GM12878 (cell line): ENCODE measurements around the gene ZFP3. TPM values are rescaled to one million over a fixed set of nuclear protein-coding genes. Genes with fewer than 3 reads are reported as not detected.
"Not testable (repeated sequence)": the region's sequence is repeated elsewhere in the genome, so short reads cannot be mapped to it uniquely, and the experiment has no call there.

Source experiments
- ATAC-seq: fragments of 200-7000 bp; cut with Tn5 transposase; 3 replicates; pipeline ENCODE4 v1.9.1; 2020; ENCODE audit warnings: mild to moderate bottlenecking, moderate library complexity
- BruUV-seq: library from RNA; stranded (reverse); fragments of 400-500 nt; replicated peaks from 2 replicates; lab custom pipeline; 2021; lab: Mats Ljungman, UMichigan
- CTCF ChIA-PET: fragments of 300-600 bp; sonication (Branson Sonifier 250); formaldehyde crosslinking; extraction: SDS; loops from one replicate; lab custom pipeline; 2021; ENCODE audit warnings: inconsistent platforms; lab: Yijun Ruan, JAX
- POLR2A ChIA-PET: fragments of 350-600 bp; formaldehyde crosslinking; extraction: SDS; loops from one replicate; lab custom pipeline; 2021; ENCODE audit warnings: inconsistent platforms; lab: Charles Lee
- RAD21 ChIA-PET: fragments of 300-600 bp; sonication (Branson Sonifier 250); formaldehyde crosslinking; loops from one replicate; lab custom pipeline; 2023; ENCODE audit warnings: antibody characterized with exemption; ENCODE audit not compliant: unreplicated experiment; lab: Charles Lee
- SMC1A ChIA-PET: fragments of 300-600 bp; sonication (Branson Sonifier 250); formaldehyde crosslinking; loops from one replicate; lab custom pipeline; 2023; ENCODE audit not compliant: unreplicated experiment, uncharacterized antibody; lab: Charles Lee
- DNase-seq: peaks from one replicate; pipeline ENCODE4 v3.0.0-alpha.2; 2011; ENCODE audit warnings: low read depth, low spot score
- FAIRE-seq: peaks from 3 replicates; lab custom pipeline; 2011; peaks lifted over from hg19 to GRCh38; lab: Jason Lieb, UNC
- H2AFZ ChIP-seq: 2 replicates; pipeline ENCODE4 v1.6.0; 2011; ENCODE audit warnings: low read depth, low read length, control low read depth; ENCODE audit not compliant: control insufficient read depth
- H3K27ac ChIP-seq: 2 replicates; pipeline ENCODE4 v1.5.1; 2011; ENCODE audit warnings: control low read depth; ENCODE audit not compliant: control insufficient read depth, insufficient read depth
- H3K27me3 ChIP-seq, 2 experiments: replicated peaks in 1 of 2; 2 replicates each; pipeline versions ENCODE4 v1.6.0 to v1.6.1; 2011; ENCODE audit warnings: low read length in 1 of 2; ENCODE audit not compliant: control insufficient read depth in 2 of 2, insufficient read depth in 2 of 2
- H3K36me3 ChIP-seq, 2 experiments: 2 replicates each; pipeline ENCODE4 v1.5.1; 2011; ENCODE audit warnings: low read length in 1 of 2; ENCODE audit not compliant: control insufficient read depth in 2 of 2, insufficient read depth in 2 of 2
- H3K4me1 ChIP-seq: 2 replicates; pipeline ENCODE4 v1.6.1; 2011; ENCODE audit warnings: mild to moderate bottlenecking, low read length, moderate library complexity, mixed read lengths; ENCODE audit not compliant: control insufficient read depth, insufficient read depth
- H3K4me2 ChIP-seq: 2 replicates; pipeline ENCODE4 v1.6.0; 2011; ENCODE audit warnings: control low read depth; ENCODE audit not compliant: control insufficient read depth, insufficient read depth
- H3K4me3 ChIP-seq: fragments of 200-600 bp; sonication (generic); 2 replicates; pipeline ENCODE4 v1.5.1; 2016
- H3K79me2 ChIP-seq: 2 replicates; pipeline ENCODE4 v1.6.0; 2011; ENCODE audit warnings: low read length; ENCODE audit not compliant: control insufficient read depth, insufficient read depth
- H3K9ac ChIP-seq: 2 replicates; pipeline ENCODE4 v1.8.0; 2011; ENCODE audit warnings: low read length, control low read depth, mixed read lengths; ENCODE audit not compliant: control insufficient read depth, insufficient read depth
- H3K9me3 ChIP-seq: replicated peaks from 3 replicates; pipeline ENCODE4 v1.5.1; 2011; ENCODE audit warnings: mild to moderate bottlenecking, low read length; ENCODE audit not compliant: control insufficient read depth, insufficient read depth
- H4K20me1 ChIP-seq: 2 replicates; pipeline ENCODE4 v1.6.0; 2011; ENCODE audit not compliant: control insufficient read depth, insufficient read depth
- CBX5 ChIP-seq: sonication (generic); IDR thresholded peaks from 2 replicates; pipeline ENCODE4 v1.6.1; 2016; ENCODE audit warnings: low read depth, moderate library complexity, mild to moderate bottlenecking, inconsistent platforms
- FOXM1 ChIP-seq: IDR thresholded peaks from 2 replicates; pipeline ENCODE4 v1.6.1; 2012; ENCODE audit warnings: low read depth, mild to moderate bottlenecking, inconsistent platforms, low read length, moderate library complexity
- USF2 ChIP-seq: IDR thresholded peaks from 2 replicates; pipeline ENCODE4 v1.6.1; 2011; ENCODE audit warnings: low read depth, low read length, improper control_type of control experiment, borderline replicate concordance
- ZNF687 ChIP-seq: fragments of 450-650 bp; IDR thresholded peaks from 2 replicates; pipeline ENCODE4 v1.6.1; 2017; ENCODE audit warnings: mild to moderate bottlenecking, moderate library complexity
- WGBS: methylation state at CpG from one replicate; pipeline ENCODE4 v1.1.6; 2016; ENCODE audit warnings: low lambda C conversion rate; ENCODE audit not compliant: insufficient replicate concordance, insufficient coverage; ENCODE audit errors: missing lambda C conversion rate; 5-methylcytosine and 5-hydroxymethylcytosine counted together
- in situ Hi-C: fragments of 300-500 bp; cut with MboI; formaldehyde crosslinking; loops from 9 replicates; pipeline ENCODE4 v1.14.3; 2018; ENCODE audit warnings: mixed read lengths
- intact Hi-C: fragments of 100-400 bp; cut with micrococcal nuclease; formaldehyde crosslinking; loops from one replicate; pipeline ENCODE4 v1.14.2; 2022; ENCODE audit not compliant: unreplicated experiment
- polyA plus RNA-seq, 11 experiments: library from polyadenylated mRNA; depleted of rRNA in 4 of 11; unstranded in 6 of 11; stranded (reverse) in 5 of 11; fragments of >200 nt; fragmentation: Nextera tagmentation in 4 of 11; fragmentation: Illumina TruSeq in 1 of 11; extraction: Ambion mirVana in 4 of 11; extraction: Trizol in 1 of 11; gene quantifications; 1 replicate in 1 of 11; 2 replicates in 10 of 11; pipeline versions ENCODE4 v1.2.1 to v1.2.3, GENCODE V29; 2011 to 2016; ENCODE audit warnings: inconsistent platforms in 2 of 11, missing spikeins in 2 of 11, low read depth in 1 of 11
- total RNA-seq, 4 experiments: library from RNA; depleted of rRNA in 3 of 4; stranded (reverse); fragments of >200 nt in 3 of 4; fragmentation: Illumina TruSeq in 1 of 4; extraction: Trizol in 1 of 4; gene quantifications; 2 replicates each; pipeline versions ENCODE4 v1.2.1 to v1.2.3, GENCODE V29; 2013 to 2021
- TF ChIP-seq, protein P1 (sequence below): IDR thresholded peaks from 2 replicates; pipeline ENCODE4 v1.6.1; 2012; ENCODE audit warnings: improper control_type of control experiment, low read depth, low read length; ENCODE audit not compliant: insufficient replicate concordance

Gene ZFP3
- total and polyA plus RNA-seq, 10 of the 15 experiments (the other 5 are each of a cell fraction or from before 2014, with no cell fraction given): 0.37 to 4.1 (median 1.6) TPM

DNA sequence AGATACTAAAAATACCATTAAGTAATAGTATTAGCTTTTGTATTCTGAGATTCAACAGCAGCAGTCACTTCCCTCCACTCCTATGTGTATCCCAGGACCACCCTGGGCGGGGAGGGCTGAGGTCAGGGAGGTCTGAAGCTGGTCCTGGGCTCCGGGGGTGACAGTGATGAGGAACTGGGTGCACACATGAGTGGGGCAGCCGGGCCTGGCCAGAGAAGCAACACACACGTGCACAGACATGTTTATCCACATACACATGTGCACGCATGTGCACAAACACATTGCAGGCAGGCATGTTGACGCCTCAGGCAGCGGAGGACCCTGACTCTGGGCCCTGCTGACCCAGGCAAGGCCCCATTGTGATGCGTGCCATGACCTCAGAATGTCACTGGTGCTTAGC lies 50.1 kb downstream of the ZFP3 start:
- H4K20me1 ChIP-seq, H3K9ac ChIP-seq, RAD21 ChIA-PET, H3K4me2 ChIP-seq, POLR2A ChIA-PET, DNase-seq, H3K4me3 ChIP-seq, H3K27ac ChIP-seq, SMC1A ChIA-PET, H2AFZ ChIP-seq, CTCF ChIA-PET, H3K4me1 ChIP-seq, H3K36me3 ChIP-seq, FAIRE-seq, intact Hi-C loops, H3K9me3 ChIP-seq, H3K27me3 ChIP-seq, H3K79me2 ChIP-seq, ATAC-seq, in situ Hi-C loops, BruUV-seq: not testable (repeated sequence)
- WGBS: 26% methylated on average over 8 of the region's 8 CpGs

DNA sequence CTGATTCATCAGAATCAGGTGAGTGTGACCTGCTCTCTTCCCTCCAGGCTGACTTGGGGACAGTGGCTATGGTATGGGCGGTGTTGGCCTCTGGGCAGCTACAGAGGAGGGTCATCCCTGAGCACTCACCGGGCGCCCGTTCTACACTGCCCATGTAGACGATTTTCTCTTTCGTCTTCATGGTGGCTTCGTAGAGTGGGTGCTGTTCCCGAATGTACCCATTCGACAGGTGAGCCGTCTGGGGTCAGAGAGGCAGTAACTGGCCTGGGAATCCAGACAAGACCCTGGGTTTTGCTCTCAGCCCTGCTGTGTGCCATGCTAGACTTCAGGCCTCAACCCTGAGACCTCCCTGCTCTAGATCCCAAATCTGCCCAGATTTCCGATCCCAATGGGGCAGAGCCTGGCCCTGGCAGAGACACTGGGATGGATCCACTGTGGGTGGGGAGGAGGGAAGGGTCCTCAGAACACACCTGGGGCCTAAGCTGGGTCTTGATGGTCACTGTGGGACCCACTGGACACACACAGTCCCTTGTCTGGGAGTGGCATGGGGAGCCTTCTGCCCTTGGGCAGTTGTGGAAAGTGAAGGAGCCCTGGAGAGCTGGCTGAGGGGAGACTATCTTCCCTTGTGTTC lies 50.8 kb downstream of the ZFP3 start:
- ATAC-seq (no peak), DNase-seq (no peak), FAIRE-seq (no peak)
- no peaks in the 10 kb centered on the region for H3K36me3 ChIP-seq
- H3K9me3 ChIP-seq: no peaks in the 10 kb centered on the region
- in situ Hi-C loops: no loop called here
- POLR2A ChIA-PET: no interaction called here
- CTCF ChIA-PET: no interaction called here
- SMC1A ChIA-PET: no interaction called here
- WGBS: 55% methylated on average over 11 of the region's 11 CpGs
- H3K79me2 ChIP-seq: no peaks in the 10 kb centered on the region
- no peaks in the 10 kb centered on the region for H4K20me1 ChIP-seq
- H3K27me3 ChIP-seq: no peaks in the 10 kb centered on the region
- no peak overlapping the region for H3K4me2 ChIP-seq
- no peak overlapping the region for H2AFZ ChIP-seq
- H3K4me3 ChIP-seq: no peak overlapping the region
- intact Hi-C loops: no loop called here
- no TSS peak for BruUV-seq
- H3K27ac ChIP-seq: no peak overlapping the region
- H3K4me1 ChIP-seq: no peaks in the 10 kb centered on the region
- no peak overlapping the region for H3K9ac ChIP-seq
- RAD21 ChIA-PET: no interaction called here
- TF ChIP-seq USF2: no peak
- no peak for TF ChIP-seq ZNF687
- TF ChIP-seq CBX5: no peak
- no peak for TF ChIP-seq FOXM1
- TF ChIP-seq, protein P1, sequence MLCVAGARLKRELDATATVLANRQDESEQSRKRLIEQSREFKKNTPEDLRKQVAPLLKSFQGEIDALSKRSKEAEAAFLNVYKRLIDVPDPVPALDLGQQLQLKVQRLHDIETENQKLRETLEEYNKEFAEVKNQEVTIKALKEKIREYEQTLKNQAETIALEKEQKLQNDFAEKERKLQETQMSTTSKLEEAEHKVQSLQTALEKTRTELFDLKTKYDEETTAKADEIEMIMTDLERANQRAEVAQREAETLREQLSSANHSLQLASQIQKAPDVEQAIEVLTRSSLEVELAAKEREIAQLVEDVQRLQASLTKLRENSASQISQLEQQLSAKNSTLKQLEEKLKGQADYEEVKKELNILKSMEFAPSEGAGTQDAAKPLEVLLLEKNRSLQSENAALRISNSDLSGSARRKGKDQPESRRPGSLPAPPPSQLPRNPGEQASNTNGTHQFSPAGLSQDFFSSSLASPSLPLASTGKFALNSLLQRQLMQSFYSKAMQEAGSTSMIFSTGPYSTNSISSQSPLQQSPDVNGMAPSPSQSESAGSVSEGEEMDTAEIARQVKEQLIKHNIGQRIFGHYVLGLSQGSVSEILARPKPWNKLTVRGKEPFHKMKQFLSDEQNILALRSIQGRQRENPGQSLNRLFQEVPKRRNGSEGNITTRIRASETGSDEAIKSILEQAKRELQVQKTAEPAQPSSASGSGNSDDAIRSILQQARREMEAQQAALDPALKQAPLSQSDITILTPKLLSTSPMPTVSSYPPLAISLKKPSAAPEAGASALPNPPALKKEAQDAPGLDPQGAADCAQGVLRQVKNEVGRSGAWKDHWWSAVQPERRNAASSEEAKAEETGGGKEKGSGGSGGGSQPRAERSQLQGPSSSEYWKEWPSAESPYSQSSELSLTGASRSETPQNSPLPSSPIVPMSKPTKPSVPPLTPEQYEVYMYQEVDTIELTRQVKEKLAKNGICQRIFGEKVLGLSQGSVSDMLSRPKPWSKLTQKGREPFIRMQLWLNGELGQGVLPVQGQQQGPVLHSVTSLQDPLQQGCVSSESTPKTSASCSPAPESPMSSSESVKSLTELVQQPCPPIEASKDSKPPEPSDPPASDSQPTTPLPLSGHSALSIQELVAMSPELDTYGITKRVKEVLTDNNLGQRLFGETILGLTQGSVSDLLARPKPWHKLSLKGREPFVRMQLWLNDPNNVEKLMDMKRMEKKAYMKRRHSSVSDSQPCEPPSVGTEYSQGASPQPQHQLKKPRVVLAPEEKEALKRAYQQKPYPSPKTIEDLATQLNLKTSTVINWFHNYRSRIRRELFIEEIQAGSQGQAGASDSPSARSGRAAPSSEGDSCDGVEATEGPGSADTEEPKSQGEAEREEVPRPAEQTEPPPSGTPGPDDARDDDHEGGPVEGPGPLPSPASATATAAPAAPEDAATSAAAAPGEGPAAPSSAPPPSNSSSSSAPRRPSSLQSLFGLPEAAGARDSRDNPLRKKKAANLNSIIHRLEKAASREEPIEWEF: no peak
